ENCODE results near the gene SMCO4. TPM values are rescaled to one million over a fixed set of nuclear protein-coding genes. Genes with fewer than 3 reads are reported as not detected.

The SMCO4 gene
- total and polyA plus RNA-seq, 2 donors (not counting 1 experiment from before 2014, with no cell fraction given): 8.2 to 8.6 TPM

GRCh38 chr11:93517041-93517440, 26.1 kb downstream of the SMCO4 start:
- H4K20me1 ChIP-seq (ENCODE audit: control insufficient read depth, extremely low read depth, insufficient read depth, low read length): no peaks in the 10 kb centered on the region
- no peak overlapping the region for H3K9ac ChIP-seq (ENCODE audit: insufficient read depth, low read length)
- no peak overlapping the region for H3K27ac ChIP-seq (ENCODE audit: insufficient read depth, low read length)
- H3K79me2 ChIP-seq (ENCODE audit: control insufficient read depth, insufficient read depth, low read length): no peaks in the 10 kb centered on the region
- no peaks in the 10 kb centered on the region for H3K27me3 ChIP-seq (ENCODE audit: control insufficient read depth, insufficient read depth, low read length)
- no peak overlapping the region for H3K4me3 ChIP-seq (replicated peaks in 1 of 4; ENCODE audit: control extremely low read depth in 1 of 4, insufficient read depth in 1 of 4, low read depth in 3 of 4, low read length in 4 of 4)
- no peak overlapping the region for H2AFZ ChIP-seq (ENCODE audit: low read length)
- no peak overlapping the region for H3K4me2 ChIP-seq (ENCODE audit: extremely low read depth, insufficient read depth, low read length)
- no peaks in the 10 kb centered on the region for H3K36me3 ChIP-seq (ENCODE audit: control insufficient read depth, insufficient read depth, low read length)
- no peaks in the 10 kb centered on the region for H3K9me3 ChIP-seq (ENCODE audit: control insufficient read depth, insufficient read depth, low read depth, low read length)
- no peaks in the 10 kb centered on the region for H3K4me1 ChIP-seq (ENCODE audit: control insufficient read depth, extremely low read depth, insufficient read depth, low read length)
- no peak for DNase-seq (ENCODE audit: low read depth in 2 of 2)
- TF ChIP-seq, protein P1, sequence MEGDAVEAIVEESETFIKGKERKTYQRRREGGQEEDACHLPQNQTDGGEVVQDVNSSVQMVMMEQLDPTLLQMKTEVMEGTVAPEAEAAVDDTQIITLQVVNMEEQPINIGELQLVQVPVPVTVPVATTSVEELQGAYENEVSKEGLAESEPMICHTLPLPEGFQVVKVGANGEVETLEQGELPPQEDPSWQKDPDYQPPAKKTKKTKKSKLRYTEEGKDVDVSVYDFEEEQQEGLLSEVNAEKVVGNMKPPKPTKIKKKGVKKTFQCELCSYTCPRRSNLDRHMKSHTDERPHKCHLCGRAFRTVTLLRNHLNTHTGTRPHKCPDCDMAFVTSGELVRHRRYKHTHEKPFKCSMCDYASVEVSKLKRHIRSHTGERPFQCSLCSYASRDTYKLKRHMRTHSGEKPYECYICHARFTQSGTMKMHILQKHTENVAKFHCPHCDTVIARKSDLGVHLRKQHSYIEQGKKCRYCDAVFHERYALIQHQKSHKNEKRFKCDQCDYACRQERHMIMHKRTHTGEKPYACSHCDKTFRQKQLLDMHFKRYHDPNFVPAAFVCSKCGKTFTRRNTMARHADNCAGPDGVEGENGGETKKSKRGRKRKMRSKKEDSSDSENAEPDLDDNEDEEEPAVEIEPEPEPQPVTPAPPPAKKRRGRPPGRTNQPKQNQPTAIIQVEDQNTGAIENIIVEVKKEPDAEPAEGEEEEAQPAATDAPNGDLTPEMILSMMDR (conservative IDR thresholded peaks at IDR 0.05 in 1 of 2, IDR thresholded peaks at IDR 0.05 in 1 of 2; ENCODE audit: low read depth in 1 of 2, low read length in 2 of 2): no peak
- TF ChIP-seq EZH2 (IDR thresholded peaks at IDR 0.05; ENCODE audit: low read length, missing control alignments): no peak

DNA sequence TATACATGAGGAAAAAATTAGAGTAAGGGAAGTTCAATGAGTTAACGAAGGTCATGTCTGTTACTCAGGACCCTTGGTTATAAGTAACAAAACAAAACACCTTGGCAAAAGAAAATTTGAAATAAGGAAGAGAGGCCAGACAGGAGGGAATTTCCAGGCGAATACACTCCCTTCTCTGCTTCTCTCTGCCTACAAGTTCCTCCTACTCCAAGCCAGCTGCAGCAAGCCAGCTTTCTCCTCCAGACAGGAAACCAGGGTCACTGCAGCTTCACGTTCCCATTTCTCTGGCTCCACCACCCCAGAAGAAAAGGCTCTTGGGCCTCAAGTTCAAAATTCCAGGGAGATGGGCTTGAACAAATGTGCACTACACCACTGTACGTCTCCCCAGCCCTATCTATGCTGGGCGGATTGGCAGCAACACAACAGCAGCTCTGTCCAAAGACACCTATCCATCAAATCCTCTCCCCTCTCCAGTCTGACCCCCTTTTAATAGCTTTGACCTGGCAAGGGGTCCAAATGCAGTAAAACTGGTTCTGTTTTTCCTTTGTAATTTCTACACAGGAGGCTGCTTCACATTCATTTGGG, 27.7 kb downstream of the SMCO4 start:
- Histone ChIP-seq H3K4me1 (ENCODE audit: control insufficient read depth, extremely low read depth, insufficient read depth, low read length) (no peaks in the 10 kb centered on the region), H3K9ac (ENCODE audit: insufficient read depth, low read length) (no peak overlapping the region), H3K4me2 (ENCODE audit: extremely low read depth, insufficient read depth, low read length) (no peak overlapping the region), H4K20me1 (ENCODE audit: control insufficient read depth, extremely low read depth, insufficient read depth, low read length) (no peaks in the 10 kb centered on the region), H3K79me2 (ENCODE audit: control insufficient read depth, insufficient read depth, low read length) (no peaks in the 10 kb centered on the region), H3K4me3 (replicated peaks in 1 of 4; ENCODE audit: control extremely low read depth in 1 of 4, insufficient read depth in 1 of 4, low read depth in 3 of 4, low read length in 4 of 4) (no peak overlapping the region), H3K36me3 (ENCODE audit: control insufficient read depth, insufficient read depth, low read length) (no peaks in the 10 kb centered on the region), H2AFZ (ENCODE audit: low read length) (no peak overlapping the region), H3K9me3 (ENCODE audit: control insufficient read depth, insufficient read depth, low read depth, low read length) (no peaks in the 10 kb centered on the region), H3K27me3 (ENCODE audit: control insufficient read depth, insufficient read depth, low read length) (no peaks in the 10 kb centered on the region), H3K27ac (ENCODE audit: insufficient read depth, low read length) (no peak overlapping the region)
- no peak for TF ChIP-seq EZH2 (IDR thresholded peaks at IDR 0.05; ENCODE audit: low read length, missing control alignments)
- TF ChIP-seq, protein P1 (conservative IDR thresholded peaks at IDR 0.05 in 1 of 2, IDR thresholded peaks at IDR 0.05 in 1 of 2; ENCODE audit: low read depth in 1 of 2, low read length in 2 of 2): no peak
- no peak for DNase-seq (ENCODE audit: low read depth in 2 of 2)

DNA sequence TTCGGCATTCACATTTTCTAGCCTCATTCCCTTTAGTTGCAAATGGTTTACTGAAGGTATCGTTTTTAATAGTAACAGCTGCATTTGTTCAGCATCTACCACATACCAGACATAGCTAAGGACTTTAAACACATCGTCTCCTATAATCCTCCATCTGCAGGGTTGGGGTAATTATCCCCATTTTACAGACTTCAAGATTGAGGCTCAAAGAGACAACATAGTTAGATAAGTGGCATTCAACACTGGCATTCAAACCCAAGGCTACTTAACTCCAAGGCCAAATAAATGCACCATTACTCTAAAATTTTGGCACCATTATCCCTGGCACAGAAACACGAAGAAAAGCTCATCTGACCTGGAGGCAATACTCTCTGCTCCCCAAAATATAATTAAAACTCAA, 28.5 kb downstream of the SMCO4 start:
- H3K9me3 ChIP-seq (ENCODE audit: control insufficient read depth, insufficient read depth, low read depth, low read length): no peaks in the 10 kb centered on the region
- H4K20me1 ChIP-seq (ENCODE audit: control insufficient read depth, extremely low read depth, insufficient read depth, low read length): no peaks in the 10 kb centered on the region
- no peak for DNase-seq (ENCODE audit: low read depth in 2 of 2)
- H3K36me3 ChIP-seq (ENCODE audit: control insufficient read depth, insufficient read depth, low read length): no peaks in the 10 kb centered on the region
- no peak overlapping the region for H3K4me2 ChIP-seq (ENCODE audit: extremely low read depth, insufficient read depth, low read length)
- no peak overlapping the region for H2AFZ ChIP-seq (ENCODE audit: low read length)
- no peak overlapping the region for H3K4me3 ChIP-seq (replicated peaks in 1 of 4; ENCODE audit: control extremely low read depth in 1 of 4, insufficient read depth in 1 of 4, low read depth in 3 of 4, low read length in 4 of 4)
- no peaks in the 10 kb centered on the region for H3K27me3 ChIP-seq (ENCODE audit: control insufficient read depth, insufficient read depth, low read length)
- H3K9ac ChIP-seq (ENCODE audit: insufficient read depth, low read length): no peak overlapping the region
- H3K79me2 ChIP-seq (ENCODE audit: control insufficient read depth, insufficient read depth, low read length): no peaks in the 10 kb centered on the region
- no peak for TF ChIP-seq EZH2 (IDR thresholded peaks at IDR 0.05; ENCODE audit: low read length, missing control alignments)
- TF ChIP-seq, protein P1 (conservative IDR thresholded peaks at IDR 0.05 in 1 of 2, IDR thresholded peaks at IDR 0.05 in 1 of 2; ENCODE audit: low read depth in 1 of 2, low read length in 2 of 2): no peak
- no peak overlapping the region for H3K27ac ChIP-seq (ENCODE audit: insufficient read depth, low read length)
- H3K4me1 ChIP-seq (ENCODE audit: control insufficient read depth, extremely low read depth, insufficient read depth, low read length): no peaks in the 10 kb centered on the region
